Kidney epithelial cell (primary cell): ENCODE measurements around the gene FIS1. TPM values are rescaled to one million over a fixed set of nuclear protein-coding genes. Genes with fewer than 3 reads are reported as not detected.
"Not testable (repeated sequence)": the region's sequence is repeated elsewhere in the genome, so short reads cannot be mapped to it uniquely, and the experiment has no call there.

Experiments
- DNase-seq: peaks from one replicate; pipeline ENCODE4 v3.0.0-alpha.2; 2010; ENCODE audit warnings: low read depth
- H3K27me3 ChIP-seq: 2 replicates; pipeline ENCODE4 v1.6.0; 2011; ENCODE audit warnings: low read length; ENCODE audit not compliant: control insufficient read depth, insufficient read depth
- H3K36me3 ChIP-seq: 2 replicates; pipeline ENCODE4 v1.5.1; 2011; ENCODE audit warnings: low read length; ENCODE audit not compliant: control insufficient read depth, insufficient read depth
- H3K4me3 ChIP-seq: 2 replicates; pipeline ENCODE4 v1.5.1; 2011; ENCODE audit warnings: low read depth, mild to moderate bottlenecking, control low read depth, low read length
- CTCF ChIP-seq: IDR thresholded peaks from 2 replicates; pipeline ENCODE4 v1.5.1; 2011; ENCODE audit warnings: mild to moderate bottlenecking, moderate library complexity, low read length, control low read depth, inconsistent platforms; ENCODE audit not compliant: insufficient read depth, poor library complexity, severe bottlenecking
- total RNA-seq: library from RNA; depleted of rRNA; stranded (reverse); fragments of >200 nt; gene quantifications from 2 replicates; pipeline ENCODE4 v1.2.3, GENCODE V29; 2015

FIS1 gene
- total RNA-seq, 1 donor from 2014 or later, result 231 TPM

DNA sequence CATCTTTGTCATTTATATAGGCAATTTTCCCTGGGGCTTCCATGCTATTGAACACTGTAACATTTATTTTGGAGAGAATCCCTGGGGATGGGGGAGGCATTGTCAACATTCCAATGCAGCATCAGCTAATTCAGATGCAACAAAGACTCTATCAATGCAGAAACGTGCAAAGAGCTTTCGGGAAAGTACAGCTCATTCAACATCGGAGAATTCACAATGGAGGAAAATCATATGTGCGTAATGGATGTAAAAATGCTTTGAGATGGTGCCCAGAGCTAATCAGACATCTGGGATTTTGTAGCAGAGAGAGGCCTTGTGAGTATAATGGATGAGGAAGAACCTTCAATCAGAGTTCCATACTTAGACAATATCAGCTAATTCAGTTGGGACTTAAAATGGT, 28.3 kb upstream of the FIS1 start:
- no peak for TF ChIP-seq CTCF
- no peak for DNase-seq
- no peaks in the 10 kb centered on the region for H3K27me3 ChIP-seq
- H3K4me3 ChIP-seq, result no peak overlapping the region
- H3K36me3 ChIP-seq, result no peaks in the 10 kb centered on the region

GRCh38 chr7:101271021-101271420, 26.1 kb upstream of the FIS1 start:
- H3K27me3 ChIP-seq, result no peaks in the 10 kb centered on the region
- no peak for TF ChIP-seq CTCF
- H3K36me3 ChIP-seq, result no peaks in the 10 kb centered on the region
- no peak overlapping the region for H3K4me3 ChIP-seq
- no peak for DNase-seq

GRCh38 chr7:101269664-101270063, 24.8 kb upstream of the FIS1 start:
- H3K27me3 ChIP-seq, result no peaks in the 10 kb centered on the region

GRCh38 chr7:101265622-101266516, 21.0 kb upstream of the FIS1 start:
- H3K36me3 ChIP-seq, result no peaks in the 10 kb centered on the region
- no peak for TF ChIP-seq CTCF
- DNase-seq, result no peak
- H3K4me3 ChIP-seq, result no peak overlapping the region
- no peaks in the 10 kb centered on the region for H3K27me3 ChIP-seq

More at GRCh38 chr7:101269664-101270063, 24.8 kb upstream of the FIS1 start:
- no peaks in the 10 kb centered on the region for H3K36me3 ChIP-seq
- no peak for DNase-seq
- TF ChIP-seq CTCF, result no peak
- no peak overlapping the region for H3K4me3 ChIP-seq

- not testable (repeated sequence) for DNase-seq, H3K36me3 ChIP-seq, H3K4me3 ChIP-seq, H3K27me3 ChIP-seq
Measured at GRCh38 chr7:101264102-101264706, 19.3 kb upstream of the FIS1 start.

DNA sequence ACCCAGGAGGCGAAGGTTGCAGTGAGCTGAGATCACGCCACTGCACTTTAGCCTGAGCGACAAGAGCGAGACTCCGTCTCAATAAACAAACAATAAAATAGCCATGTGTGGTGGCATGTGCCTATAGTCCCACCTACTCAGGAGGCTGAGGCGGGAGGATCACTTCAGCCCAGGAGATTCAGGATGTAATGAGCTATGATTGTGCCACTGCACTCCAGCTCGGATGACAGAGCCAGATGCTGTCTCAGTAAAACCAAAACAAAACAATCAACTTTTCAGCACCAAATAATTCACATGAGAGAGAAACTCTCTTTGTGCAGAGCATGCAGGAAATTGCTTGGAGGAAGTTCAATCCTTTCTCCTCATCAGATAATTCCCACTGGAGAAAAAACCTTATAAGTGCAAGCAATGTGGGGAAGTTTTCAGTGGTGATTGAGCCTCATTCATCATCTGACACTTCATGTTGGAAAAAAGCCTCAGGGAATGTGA, 13.4 kb upstream of the FIS1 start:
- no peaks in the 10 kb centered on the region for H3K27me3 ChIP-seq
- H3K4me3 ChIP-seq, result no peak overlapping the region
- TF ChIP-seq CTCF, result no peak
- no peaks in the 10 kb centered on the region for H3K36me3 ChIP-seq
- DNase-seq, result no peak
